SU-DHL-6 (cell line): ENCODE measurements around the gene SPRY2.

ENCODE experiments used
- H2AFZ ChIP-seq: fragments of 200-600 bp; sonication (generic); 2 replicates; pipeline ENCODE4 v1.6.1; 2014; ENCODE audit warnings: low read depth, mild to moderate bottlenecking, moderate library complexity, mixed read lengths, antibody characterized with exemption, low read length; ENCODE audit not compliant: severe bottlenecking
- H3F3A ChIP-seq: fragments of 200-600 bp; shearing (Covaris generic); 2 replicates; pipeline ENCODE4 v1.6.0; 2016; ENCODE audit warnings: antibody characterized with exemption, mild to moderate bottlenecking; ENCODE audit not compliant: insufficient read depth
- H3K27ac ChIP-seq: fragments of 200-600 bp; sonication (generic); 2 replicates; pipeline ENCODE4 v1.5.1; 2016; ENCODE audit warnings: low read depth, mild to moderate bottlenecking, low read length, moderate library complexity, mixed read lengths
- H3K27me3 ChIP-seq: fragments of 200-600 bp; sonication (generic), shearing (Covaris generic); 2 replicates; pipeline ENCODE4 v1.6.0; 2014; ENCODE audit warnings: mild to moderate bottlenecking, low read length
- H3K36me3 ChIP-seq: fragments of 200-600 bp; sonication (generic); 2 replicates; pipeline ENCODE4 v1.6.1; 2014; ENCODE audit warnings: mild to moderate bottlenecking, low read length, mixed read lengths
- H3K4me2 ChIP-seq: fragments of 300-600, 200-600 bp; shearing (Covaris generic), sonication (generic); 2 replicates; pipeline ENCODE4 v1.6.0; 2014; ENCODE audit warnings: low read length, low read depth, mild to moderate bottlenecking; ENCODE audit not compliant: poor library complexity, severe bottlenecking
- H3K4me3 ChIP-seq: fragments of 200-600 bp; sonication (generic); 2 replicates; pipeline ENCODE4 v1.5.1; 2014; ENCODE audit warnings: antibody characterized with exemption, low read length, mild to moderate bottlenecking, mixed read lengths; ENCODE audit not compliant: insufficient read depth, poor library complexity, severe bottlenecking
- H3K79me2 ChIP-seq: fragments of 200-600 bp; sonication (generic); 2 replicates; pipeline ENCODE4 v1.6.1; 2014; ENCODE audit warnings: mild to moderate bottlenecking, low read length, moderate library complexity; ENCODE audit not compliant: insufficient read depth
- H3K9ac ChIP-seq: fragments of 200-600 bp; sonication (generic); 2 replicates; pipeline ENCODE4 v1.7.0; 2014; ENCODE audit warnings: mild to moderate bottlenecking, low read length
- H3K9me2 ChIP-seq: fragments of 200-600 bp; sonication (generic); replicated peaks from 2 replicates; pipeline ENCODE4 v1.6.1; 2014; ENCODE audit warnings: low read length; ENCODE audit not compliant: insufficient read depth
- H3K9me3 ChIP-seq: fragments of 200-600 bp; sonication (generic); 2 replicates; pipeline ENCODE4 v1.6.1; 2014; ENCODE audit warnings: low read length, mixed read lengths; ENCODE audit not compliant: insufficient read depth
- H4K20me1 ChIP-seq: fragments of 200-600 bp; sonication (generic); 2 replicates; pipeline ENCODE4 v1.6.1; 2014; ENCODE audit warnings: low read depth, mild to moderate bottlenecking, antibody characterized with exemption, low read length, moderate library complexity, mixed read lengths
- CTCF ChIP-seq: fragments of 200-600 bp; sonication (generic); IDR thresholded peaks from one replicate; pipeline ENCODE4 v1.5.1; 2017; ENCODE audit warnings: antibody characterized with exemption, mild to moderate bottlenecking, low read length, moderate library complexity; ENCODE audit not compliant: insufficient read depth, poor library complexity, severe bottlenecking
- EZH2phosphoT487 ChIP-seq: fragments of 200-600 bp; sonication (generic), shearing (Covaris generic); conservative IDR thresholded peaks from 2 replicates; pipeline ENCODE4 v1.6.1; 2018; ENCODE audit warnings: mild to moderate bottlenecking, antibody characterized with exemption, low read length, moderate library complexity, mixed read lengths

SPRY2 gene

GRCh38 chr13:80339912-80340650 lies 845 bp downstream of the SPRY2 start:
- Histone ChIP-seq H2AFZ (no peak overlapping the region), H4K20me1 (no peaks in the 10 kb centered on the region), H3K9ac (no peak overlapping the region), H3K4me2 (no peak overlapping the region), H3K4me3 (no peak overlapping the region), H3K27ac (no peak overlapping the region), H3K9me3 (no peaks in the 10 kb centered on the region), H3K36me3 (no peaks in the 10 kb centered on the region), H3K27me3 (no peaks in the 10 kb centered on the region), H3K79me2 (no peaks in the 10 kb centered on the region), H3F3A (no peaks in the 10 kb centered on the region), H3K9me2 (no peaks in the 10 kb centered on the region)
- TF ChIP-seq CTCF: no peak
- TF ChIP-seq EZH2phosphoT487: no peak

- Histone ChIP-seq H3K9ac (no peak overlapping the region), H2AFZ (no peak overlapping the region), H3K27ac (no peak overlapping the region), H3K79me2 (no peaks in the 10 kb centered on the region), H3K27me3 (no peaks in the 10 kb centered on the region), H3F3A (no peaks in the 10 kb centered on the region), H3K4me2 (no peak overlapping the region), H3K36me3 (no peaks in the 10 kb centered on the region), H4K20me1 (no peaks in the 10 kb centered on the region), H3K9me3 (no peaks in the 10 kb centered on the region), H3K9me2 (no peaks in the 10 kb centered on the region), H3K4me3 (no peak overlapping the region)
- no peak for TF ChIP-seq EZH2phosphoT487
- no peak for TF ChIP-seq CTCF
These were observed 1.4 kb downstream of the SPRY2 start for GRCh38 chr13:80339563-80339911.

- Histone ChIP-seq H2AFZ (no peak overlapping the region), H3K27ac (no peak overlapping the region), H3K9ac (no peak overlapping the region), H3K4me3 (no peak overlapping the region), H3K36me3 (no peaks in the 10 kb centered on the region), H3K4me2 (no peak overlapping the region), H3K79me2 (no peaks in the 10 kb centered on the region), H4K20me1 (no peaks in the 10 kb centered on the region), H3K9me3 (no peaks in the 10 kb centered on the region), H3K9me2 (no peaks in the 10 kb centered on the region), H3K27me3 (no peaks in the 10 kb centered on the region), H3F3A (no peaks in the 10 kb centered on the region)
- no peak for TF ChIP-seq CTCF
- TF ChIP-seq EZH2phosphoT487: no peak
These were observed 2.0 kb downstream of the SPRY2 start for GRCh38 chr13:80338781-80339562.
